Astrocyte (in vitro differentiated cells and primary cell): Measurements from ENCODE around the gene SMOC2. TPM values are rescaled to one million over a fixed set of nuclear protein-coding genes. Genes with fewer than 3 reads are reported as not detected.

Experiments used
- DNase-seq: peaks from one replicate; pipeline ENCODE4 v3.0.0-alpha.2; 2010; ENCODE audit warnings: low read depth
- FAIRE-seq: peaks from 2 replicates; lab custom pipeline; 2011; peaks lifted over from hg19 to GRCh38; lab: Jason Lieb, UNC
- H2AFZ ChIP-seq: 2 replicates; pipeline ENCODE4 v1.6.0; 2012; ENCODE audit warnings: low read depth, low read length, inconsistent platforms
- H3K27ac ChIP-seq: 2 replicates; pipeline ENCODE4 v1.5.1; 2011; ENCODE audit warnings: low read depth, low read length, inconsistent platforms
- H3K27me3 ChIP-seq: 2 replicates; pipeline ENCODE4 v1.6.0; 2011; ENCODE audit warnings: low read length, inconsistent platforms; ENCODE audit not compliant: insufficient read depth
- H3K36me3 ChIP-seq: 2 replicates; pipeline ENCODE4 v1.5.1; 2011; ENCODE audit warnings: low read length, inconsistent platforms; ENCODE audit not compliant: insufficient read depth
- H3K4me1 ChIP-seq: 2 replicates; pipeline ENCODE4 v1.5.1; 2011; ENCODE audit warnings: low read length, inconsistent platforms; ENCODE audit not compliant: insufficient read depth
- H3K4me2 ChIP-seq: 2 replicates; pipeline ENCODE4 v1.6.0; 2012; ENCODE audit warnings: low read length, inconsistent platforms
- H3K4me3 ChIP-seq: 2 replicates; pipeline ENCODE4 v1.5.1; 2011; ENCODE audit warnings: low read depth, mild to moderate bottlenecking, low read length, inconsistent platforms; ENCODE audit not compliant: insufficient read depth
- H3K79me2 ChIP-seq: 2 replicates; pipeline ENCODE4 v1.6.0; 2012; ENCODE audit warnings: mild to moderate bottlenecking, low read length, inconsistent platforms; ENCODE audit not compliant: insufficient read depth
- H3K9ac ChIP-seq: 2 replicates; pipeline ENCODE4 v1.6.0; 2012; ENCODE audit warnings: mild to moderate bottlenecking, low read length, inconsistent platforms
- H3K9me3 ChIP-seq: 2 replicates; pipeline ENCODE4 v1.5.1; 2012; ENCODE audit warnings: low read depth, mild to moderate bottlenecking, low read length, inconsistent platforms; ENCODE audit not compliant: insufficient read depth
- H4K20me1 ChIP-seq: 2 replicates; pipeline ENCODE4 v1.6.0; 2012; ENCODE audit warnings: low read length, inconsistent platforms; ENCODE audit not compliant: insufficient read depth
- H3K27ac Mint-ChIP-seq: one replicate; pipeline ENCODE4 v1.8.0; 2021; ENCODE audit warnings: mild to moderate bottlenecking, mixed read lengths; ENCODE audit not compliant: unreplicated experiment
- H3K27me3 Mint-ChIP-seq: one replicate; pipeline ENCODE4 v1.8.0; 2021; ENCODE audit warnings: low read depth, mixed read lengths; ENCODE audit not compliant: unreplicated experiment
- H3K36me3 Mint-ChIP-seq: one replicate; pipeline ENCODE4 v1.8.0; 2021; ENCODE audit warnings: low read depth, mixed read lengths; ENCODE audit not compliant: unreplicated experiment
- H3K4me1 Mint-ChIP-seq: one replicate; pipeline ENCODE4 v1.8.0; 2021; ENCODE audit warnings: low read depth, mixed read lengths; ENCODE audit not compliant: unreplicated experiment
- H3K4me3 Mint-ChIP-seq: one replicate; pipeline ENCODE4 v1.8.0; 2021; ENCODE audit warnings: mild to moderate bottlenecking, moderate library complexity, mixed read lengths; ENCODE audit not compliant: unreplicated experiment
- H3K9me3 Mint-ChIP-seq: one replicate; pipeline ENCODE4 v1.8.0; 2021; ENCODE audit warnings: mild to moderate bottlenecking, mixed read lengths; ENCODE audit not compliant: unreplicated experiment
- CTCF ChIP-seq: IDR thresholded peaks from 2 replicates; pipeline ENCODE4 v1.5.1; 2011; ENCODE audit warnings: low read depth, mild to moderate bottlenecking, inconsistent platforms, low read length, moderate library complexity; ENCODE audit not compliant: insufficient read depth
- EZH2 ChIP-seq: IDR thresholded peaks from 2 replicates; pipeline ENCODE4 v1.6.1; 2012; ENCODE audit warnings: mild to moderate bottlenecking, low read length, inconsistent platforms; ENCODE audit not compliant: insufficient read depth
- total RNA-seq: library from RNA; stranded (reverse); gene quantifications from 2 replicates; pipeline ENCODE4 v1.2.1, GENCODE V29; 2021

Gene SMOC2
- total RNA-seq, 1 donor from 2014 or later, result 0.93 TPM

DNA sequence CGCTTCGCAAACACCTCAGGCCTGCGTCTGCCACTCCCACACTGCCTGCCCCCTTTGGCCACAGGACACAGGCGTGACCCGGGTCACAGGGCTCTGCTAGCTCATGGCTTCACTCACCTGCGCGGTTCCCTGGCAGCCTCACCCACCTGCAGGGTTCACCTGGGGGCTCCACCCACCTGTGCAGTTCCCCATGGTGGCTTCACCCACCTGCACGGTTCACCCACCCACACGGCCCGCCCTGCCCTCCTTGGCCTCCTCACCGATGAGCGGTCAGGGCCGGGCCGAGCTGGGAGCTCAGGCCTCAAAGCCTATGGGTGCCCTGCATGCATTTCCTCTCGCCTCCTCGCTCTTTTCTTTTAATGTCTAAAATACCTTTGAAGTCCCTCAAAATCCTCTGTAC is 54.7 kb downstream of the SMOC2 start:
- Histone ChIP-seq H3K27ac (no peak overlapping the region), H3K27me3 (no peaks in the 10 kb centered on the region), H2AFZ (no peak overlapping the region), H3K9ac (no peak overlapping the region), H3K9me3 (no peaks in the 10 kb centered on the region), H3K4me1 (no peaks in the 10 kb centered on the region), H4K20me1 (no peaks in the 10 kb centered on the region), H3K4me3 (no peak overlapping the region), H3K4me2 (no peak overlapping the region), H3K79me2 (no peaks in the 10 kb centered on the region), H3K36me3 (no peaks in the 10 kb centered on the region)
- Mint-ChIP-seq H3K4me1 (peaks cover 2% of the 10 kb centered on the region), H3K4me3 (no peak overlapping the region), H3K36me3 (no peaks in the 10 kb centered on the region), H3K27ac (no peak overlapping the region), H3K27me3 (peaks cover 16% of the 10 kb centered on the region), H3K9me3 (no peaks in the 10 kb centered on the region)
- FAIRE-seq, result no peak
- no peak for TF ChIP-seq CTCF
- TF ChIP-seq EZH2, result no peak
- no peak for DNase-seq

DNA sequence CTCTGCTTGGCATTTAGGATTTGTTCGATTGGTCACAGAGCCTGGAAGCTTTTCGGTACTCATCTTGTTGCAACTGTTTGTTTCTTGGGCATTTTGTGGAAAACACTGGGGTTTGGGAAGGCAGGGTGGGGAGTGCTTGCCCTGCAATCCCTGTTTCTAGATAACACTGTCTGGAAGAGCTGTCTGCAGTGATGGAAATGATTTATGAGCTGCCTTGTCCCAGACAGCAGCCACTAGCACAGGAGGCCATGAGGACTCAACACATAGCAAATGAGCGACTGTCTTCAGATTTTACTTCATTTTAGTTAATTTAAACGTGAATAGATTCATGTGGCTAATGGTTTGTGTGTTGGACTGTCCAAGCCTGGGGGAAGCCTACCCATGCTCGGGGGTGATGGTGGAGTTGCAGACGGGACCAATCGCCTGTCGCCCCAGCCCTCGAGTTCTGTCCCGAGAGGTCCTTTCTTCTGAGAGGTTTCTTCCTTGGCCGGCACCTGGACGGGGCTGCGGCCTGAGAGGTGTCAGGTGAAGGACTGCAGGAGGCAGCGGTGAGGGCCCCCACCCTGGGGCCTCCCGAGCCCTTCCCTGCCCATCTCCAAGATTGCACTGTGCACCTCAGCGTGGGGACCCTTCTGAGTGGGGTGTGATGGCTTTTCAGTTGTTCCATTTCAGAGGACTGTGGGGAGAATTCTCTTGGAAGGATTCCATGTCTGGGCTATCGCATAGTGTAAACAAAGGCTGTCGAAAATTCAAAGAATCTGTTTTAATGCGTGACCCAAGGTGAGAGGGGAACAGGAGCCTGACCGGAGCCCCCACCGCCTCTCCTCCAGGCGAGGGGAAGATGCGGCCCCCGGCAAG is 55.4 kb downstream of the SMOC2 start:
- Histone ChIP-seq H3K4me3 (no peak overlapping the region), H3K27me3 (no peaks in the 10 kb centered on the region), H3K36me3 (no peaks in the 10 kb centered on the region), H3K4me1 (no peaks in the 10 kb centered on the region), H2AFZ (no peak overlapping the region), H3K79me2 (no peaks in the 10 kb centered on the region), H3K9me3 (no peaks in the 10 kb centered on the region), H3K4me2 (no peak overlapping the region), H3K9ac (no peak overlapping the region), H3K27ac (no peak overlapping the region), H4K20me1 (no peaks in the 10 kb centered on the region)
- peaks cover 16% of the 10 kb centered on the region for H3K27me3 Mint-ChIP-seq
- FAIRE-seq (no peak), DNase-seq (no peak)
- H3K36me3 Mint-ChIP-seq, result no peaks in the 10 kb centered on the region
- peaks cover 2% of the 10 kb centered on the region for H3K4me1 Mint-ChIP-seq
- TF ChIP-seq EZH2, result no peak
- no peak for TF ChIP-seq CTCF
- H3K27ac Mint-ChIP-seq, result no peak overlapping the region
- H3K9me3 Mint-ChIP-seq, result no peaks in the 10 kb centered on the region
- H3K4me3 Mint-ChIP-seq, result no peak overlapping the region

- Histone ChIP-seq H3K9ac (no peak overlapping the region), H4K20me1 (no peaks in the 10 kb centered on the region), H3K27me3 (no peaks in the 10 kb centered on the region), H2AFZ (no peak overlapping the region), H3K9me3 (no peaks in the 10 kb centered on the region), H3K27ac (no peak overlapping the region), H3K36me3 (no peaks in the 10 kb centered on the region), H3K4me2 (no peak overlapping the region), H3K79me2 (no peaks in the 10 kb centered on the region), H3K4me3 (no peak overlapping the region), H3K4me1 (no peaks in the 10 kb centered on the region)
- Mint-ChIP-seq H3K36me3 (no peaks in the 10 kb centered on the region), H3K4me1 (peaks cover 2% of the 10 kb centered on the region), H3K27ac (no peak overlapping the region), H3K9me3 (no peaks in the 10 kb centered on the region), H3K4me3 (no peak overlapping the region), H3K27me3 (peaks cover 19% of the 10 kb centered on the region)
- TF ChIP-seq CTCF, result no peak
- TF ChIP-seq EZH2, result no peak
- no peak for FAIRE-seq
- no peak for DNase-seq
Observed at GRCh38 chr6:168496997-168497331, 56.0 kb downstream of the SMOC2 start.
